SK-N-SH treated with all-trans-retinoic acid at 6 μM for 48 hours (cell line): ENCODE results near the gene RAD51B.

Experiments used
- ATAC-seq: fragments of 200-7000 bp; cut with Tn5 transposase; 3 replicates; pipeline ENCODE4 v1.9.1; 2020; ENCODE audit warnings: mild to moderate bottlenecking, moderate library complexity
- CSDC2 ChIP-seq: fragments of 250-450 bp; sonication (Bioruptor Pico); IDR thresholded peaks from 2 replicates; pipeline ENCODE4 v1.5.0; 2020; ENCODE audit warnings: mild to moderate bottlenecking, moderate library complexity
- ESRRG ChIP-seq: fragments of 250-450 bp; sonication (Bioruptor Pico); IDR thresholded peaks from 2 replicates; pipeline ENCODE4 v1.6.1; 2021; ENCODE audit warnings: mild to moderate bottlenecking
- GLIS3 ChIP-seq: fragments of 250-450 bp; sonication (Bioruptor Pico); IDR thresholded peaks from 2 replicates; pipeline ENCODE4 v1.5.0; 2020; ENCODE audit warnings: mild to moderate bottlenecking, moderate library complexity
- ISL1 ChIP-seq: fragments of 250-450 bp; sonication (Bioruptor Pico); IDR thresholded peaks from 2 replicates; pipeline ENCODE4 v2.1.2; 2022; ENCODE audit warnings: mild to moderate bottlenecking, moderate library complexity
- OSR1 ChIP-seq: fragments of 250-450 bp; sonication (Bioruptor Pico); IDR thresholded peaks from 2 replicates; pipeline ENCODE4 v1.8.0; 2022; ENCODE audit warnings: moderate library complexity, mild to moderate bottlenecking, inconsistent platforms
- PPARA ChIP-seq: fragments of 250-450 bp; sonication (Bioruptor Pico); IDR thresholded peaks from 2 replicates; pipeline ENCODE4 v1.5.0; 2020; ENCODE audit warnings: mild to moderate bottlenecking, borderline replicate concordance
- RARB ChIP-seq: fragments of 250-450 bp; sonication (Bioruptor Pico); IDR thresholded peaks from 2 replicates; pipeline ENCODE4 v1.8.0; 2021; ENCODE audit warnings: mild to moderate bottlenecking, moderate library complexity
- SNAI2 ChIP-seq: fragments of 250-450 bp; sonication (Bioruptor Pico); IDR thresholded peaks from 2 replicates; pipeline ENCODE4 v1.5.0; 2020; ENCODE audit warnings: mild to moderate bottlenecking, moderate library complexity
- TCF4 ChIP-seq: fragments of 250-450 bp; sonication (Bioruptor Pico); IDR thresholded peaks from 2 replicates; pipeline ENCODE4 v1.8.0; 2021; ENCODE audit warnings: mild to moderate bottlenecking, moderate library complexity, borderline replicate concordance
- TOX ChIP-seq: fragments of 250-450 bp; sonication (Bioruptor Pico); IDR thresholded peaks from 2 replicates; pipeline ENCODE4 v1.8.0; 2021; ENCODE audit warnings: mild to moderate bottlenecking, moderate library complexity, borderline replicate concordance
- ZC3H10 ChIP-seq: fragments of 250-450 bp; sonication (Bioruptor Pico); IDR thresholded peaks from 2 replicates; pipeline ENCODE4 v1.5.1; 2021; ENCODE audit warnings: mild to moderate bottlenecking, moderate library complexity
- ZFP3 ChIP-seq: fragments of 250-450 bp; sonication (Bioruptor Pico); IDR thresholded peaks from 2 replicates; pipeline ENCODE4 v1.5.0; 2020; ENCODE audit warnings: mild to moderate bottlenecking, moderate library complexity
- ZFP30 ChIP-seq: fragments of 450-650 bp; formaldehyde crosslinking; IDR thresholded peaks from 2 replicates; pipeline ENCODE4 v1.5.0; 2022; ENCODE audit warnings: mild to moderate bottlenecking, moderate library complexity
- ZNF565 ChIP-seq: fragments of 450-650 bp; formaldehyde crosslinking; conservative IDR thresholded peaks from 2 replicates; pipeline ENCODE4 v1.5.0; 2020; ENCODE audit warnings: low read depth, mild to moderate bottlenecking, moderate library complexity
- ZNF70 ChIP-seq: fragments of 450-650 bp; formaldehyde crosslinking; IDR thresholded peaks from 2 replicates; pipeline ENCODE4 v1.5.0; 2020; ENCODE audit warnings: mild to moderate bottlenecking, moderate library complexity
- ZNF8 ChIP-seq: fragments of 450-650 bp; formaldehyde crosslinking; IDR thresholded peaks from 2 replicates; pipeline ENCODE4 v1.5.0; 2020; ENCODE audit warnings: mild to moderate bottlenecking, moderate library complexity
- TF ChIP-seq, protein P1 (sequence below): fragments of 250-450 bp; sonication (Bioruptor Pico); IDR thresholded peaks from 2 replicates; pipeline ENCODE4 v1.5.0; 2020; ENCODE audit warnings: mild to moderate bottlenecking, moderate library complexity
- TF ChIP-seq, protein P2 (sequence below): fragments of 250-450 bp; sonication (Bioruptor Pico); IDR thresholded peaks from 2 replicates; pipeline ENCODE4 v1.5.1; 2021; ENCODE audit warnings: mild to moderate bottlenecking, moderate library complexity
- TF ChIP-seq, protein P3 (sequence below): fragments of 250-450 bp; sonication (Bioruptor Pico); IDR thresholded peaks from 2 replicates; pipeline ENCODE4 v1.8.0; 2021; ENCODE audit warnings: low read depth, mild to moderate bottlenecking, moderate library complexity, borderline replicate concordance
- TF ChIP-seq, protein P4 (sequence below): fragments of 250-450 bp; sonication (Bioruptor Pico); IDR thresholded peaks from 2 replicates; pipeline ENCODE4 v1.5.1; 2020; ENCODE audit warnings: low read depth, mild to moderate bottlenecking, moderate library complexity

Gene RAD51B

DNA sequence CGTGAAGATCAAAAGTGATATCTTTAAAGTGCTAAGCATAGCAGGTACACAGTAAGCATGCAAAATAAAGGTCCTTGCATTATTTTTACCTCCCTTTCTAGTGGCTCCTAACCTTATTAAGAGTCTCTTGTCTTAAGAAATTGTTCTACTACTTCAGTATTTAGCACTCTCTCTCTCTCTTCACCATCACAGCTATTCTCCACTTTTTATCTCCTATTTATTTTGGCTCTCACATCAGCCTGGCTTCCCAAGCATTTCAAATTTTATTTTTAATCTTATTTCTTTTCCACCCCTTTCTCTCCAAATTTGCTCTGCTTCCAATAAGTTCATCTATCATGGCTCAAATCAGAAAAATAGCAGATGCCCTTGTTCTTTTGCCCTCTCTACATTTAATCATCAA lies 212.6 kb downstream of the RAD51B start:
- ATAC-seq = no peak
- no peak for TF ChIP-seq ZNF565
- no peak for TF ChIP-seq TOX (CRISPR knock-in tag)
- TF ChIP-seq, protein P1, sequence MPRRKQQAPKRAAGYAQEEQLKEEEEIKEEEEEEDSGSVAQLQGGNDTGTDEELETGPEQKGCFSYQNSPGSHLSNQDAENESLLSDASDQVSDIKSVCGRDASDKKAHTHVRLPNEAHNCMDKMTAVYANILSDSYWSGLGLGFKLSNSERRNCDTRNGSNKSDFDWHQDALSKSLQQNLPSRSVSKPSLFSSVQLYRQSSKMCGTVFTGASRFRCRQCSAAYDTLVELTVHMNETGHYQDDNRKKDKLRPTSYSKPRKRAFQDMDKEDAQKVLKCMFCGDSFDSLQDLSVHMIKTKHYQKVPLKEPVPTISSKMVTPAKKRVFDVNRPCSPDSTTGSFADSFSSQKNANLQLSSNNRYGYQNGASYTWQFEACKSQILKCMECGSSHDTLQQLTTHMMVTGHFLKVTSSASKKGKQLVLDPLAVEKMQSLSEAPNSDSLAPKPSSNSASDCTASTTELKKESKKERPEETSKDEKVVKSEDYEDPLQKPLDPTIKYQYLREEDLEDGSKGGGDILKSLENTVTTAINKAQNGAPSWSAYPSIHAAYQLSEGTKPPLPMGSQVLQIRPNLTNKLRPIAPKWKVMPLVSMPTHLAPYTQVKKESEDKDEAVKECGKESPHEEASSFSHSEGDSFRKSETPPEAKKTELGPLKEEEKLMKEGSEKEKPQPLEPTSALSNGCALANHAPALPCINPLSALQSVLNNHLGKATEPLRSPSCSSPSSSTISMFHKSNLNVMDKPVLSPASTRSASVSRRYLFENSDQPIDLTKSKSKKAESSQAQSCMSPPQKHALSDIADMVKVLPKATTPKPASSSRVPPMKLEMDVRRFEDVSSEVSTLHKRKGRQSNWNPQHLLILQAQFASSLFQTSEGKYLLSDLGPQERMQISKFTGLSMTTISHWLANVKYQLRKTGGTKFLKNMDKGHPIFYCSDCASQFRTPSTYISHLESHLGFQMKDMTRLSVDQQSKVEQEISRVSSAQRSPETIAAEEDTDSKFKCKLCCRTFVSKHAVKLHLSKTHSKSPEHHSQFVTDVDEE = no peak
- TF ChIP-seq RARB (CRISPR knock-in tag) = no peak
- TF ChIP-seq PPARA (CRISPR knock-in tag) = no peak
- no peak for TF ChIP-seq ESRRG (CRISPR knock-in tag)
- TF ChIP-seq ZFP30 = no peak
- no peak for TF ChIP-seq SNAI2 (CRISPR knock-in tag)
- TF ChIP-seq ZNF8 (CRISPR knock-in tag) = no peak
- TF ChIP-seq ZFP3 (CRISPR knock-in tag) = no peak
- TF ChIP-seq TCF4 (CRISPR knock-in tag) = no peak
- no peak for TF ChIP-seq GLIS3
- TF ChIP-seq CSDC2 = no peak
- TF ChIP-seq ZNF70 = no peak
- TF ChIP-seq, protein P2, sequence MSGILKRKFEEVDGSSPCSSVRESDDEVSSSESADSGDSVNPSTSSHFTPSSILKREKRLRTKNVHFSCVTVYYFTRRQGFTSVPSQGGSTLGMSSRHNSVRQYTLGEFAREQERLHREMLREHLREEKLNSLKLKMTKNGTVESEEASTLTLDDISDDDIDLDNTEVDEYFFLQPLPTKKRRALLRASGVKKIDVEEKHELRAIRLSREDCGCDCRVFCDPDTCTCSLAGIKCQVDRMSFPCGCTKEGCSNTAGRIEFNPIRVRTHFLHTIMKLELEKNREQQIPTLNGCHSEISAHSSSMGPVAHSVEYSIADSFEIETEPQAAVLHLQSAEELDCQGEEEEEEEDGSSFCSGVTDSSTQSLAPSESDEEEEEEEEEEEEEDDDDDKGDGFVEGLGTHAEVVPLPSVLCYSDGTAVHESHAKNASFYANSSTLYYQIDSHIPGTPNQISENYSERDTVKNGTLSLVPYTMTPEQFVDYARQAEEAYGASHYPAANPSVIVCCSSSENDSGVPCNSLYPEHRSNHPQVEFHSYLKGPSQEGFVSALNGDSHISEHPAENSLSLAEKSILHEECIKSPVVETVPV (CRISPR knock-in tag) = no peak
- TF ChIP-seq OSR1 = no peak
- no peak for TF ChIP-seq ISL1 (CRISPR knock-in tag)

DNA sequence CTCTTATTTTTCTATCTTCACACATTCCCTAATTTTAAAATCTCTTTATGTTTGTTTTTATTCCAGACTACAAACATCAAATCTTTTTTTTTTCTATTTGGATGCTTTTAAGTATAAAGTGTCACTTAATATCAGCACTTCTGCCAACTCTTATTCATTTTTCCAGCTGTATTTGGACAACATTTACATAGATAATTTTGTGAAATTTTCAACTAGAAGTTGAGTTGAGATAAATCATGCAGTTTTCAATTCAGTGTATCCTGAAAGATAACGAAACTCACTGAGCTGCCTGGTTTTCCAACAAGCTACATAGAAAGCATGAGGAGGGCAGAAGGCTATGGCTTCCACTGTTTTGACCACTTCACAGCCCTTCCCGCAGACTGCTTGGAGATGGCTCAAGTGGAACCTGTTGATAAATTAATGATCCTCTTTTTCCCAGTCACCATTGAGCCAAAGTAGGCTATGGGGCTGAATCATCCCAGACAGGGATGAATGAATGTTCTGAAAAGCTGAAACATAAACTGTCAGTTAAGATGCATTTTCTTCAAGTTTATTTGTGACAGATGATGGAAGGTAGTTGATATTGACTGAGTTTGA lies 213.9 kb downstream of the RAD51B start:
- no peak for ATAC-seq
- TF ChIP-seq GLIS3 (no peak), ESRRG (CRISPR knock-in tag) (no peak), ZC3H10 (no peak), OSR1 (no peak), TOX (CRISPR knock-in tag) (no peak), CSDC2 (no peak), ISL1 (CRISPR knock-in tag) (no peak), ZFP3 (CRISPR knock-in tag) (no peak), TCF4 (CRISPR knock-in tag) (no peak), SNAI2 (CRISPR knock-in tag) (no peak), RARB (CRISPR knock-in tag) (no peak), ZNF565 (no peak)
- TF ChIP-seq, protein P3, sequence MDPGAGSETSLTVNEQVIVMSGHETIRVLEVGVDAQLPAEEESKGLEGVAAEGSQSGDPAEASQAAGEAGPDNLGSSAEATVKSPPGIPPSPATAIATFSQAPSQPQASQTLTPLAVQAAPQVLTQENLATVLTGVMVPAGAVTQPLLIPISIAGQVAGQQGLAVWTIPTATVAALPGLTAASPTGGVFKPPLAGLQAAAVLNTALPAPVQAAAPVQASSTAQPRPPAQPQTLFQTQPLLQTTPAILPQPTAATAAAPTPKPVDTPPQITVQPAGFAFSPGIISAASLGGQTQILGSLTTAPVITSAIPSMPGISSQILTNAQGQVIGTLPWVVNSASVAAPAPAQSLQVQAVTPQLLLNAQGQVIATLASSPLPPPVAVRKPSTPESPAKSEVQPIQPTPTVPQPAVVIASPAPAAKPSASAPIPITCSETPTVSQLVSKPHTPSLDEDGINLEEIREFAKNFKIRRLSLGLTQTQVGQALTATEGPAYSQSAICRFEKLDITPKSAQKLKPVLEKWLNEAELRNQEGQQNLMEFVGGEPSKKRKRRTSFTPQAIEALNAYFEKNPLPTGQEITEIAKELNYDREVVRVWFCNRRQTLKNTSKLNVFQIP (CRISPR knock-in tag) = no peak
- TF ChIP-seq, protein P1 = no peak
- TF ChIP-seq, protein P2 (CRISPR knock-in tag) = no peak
- TF ChIP-seq, protein P4, sequence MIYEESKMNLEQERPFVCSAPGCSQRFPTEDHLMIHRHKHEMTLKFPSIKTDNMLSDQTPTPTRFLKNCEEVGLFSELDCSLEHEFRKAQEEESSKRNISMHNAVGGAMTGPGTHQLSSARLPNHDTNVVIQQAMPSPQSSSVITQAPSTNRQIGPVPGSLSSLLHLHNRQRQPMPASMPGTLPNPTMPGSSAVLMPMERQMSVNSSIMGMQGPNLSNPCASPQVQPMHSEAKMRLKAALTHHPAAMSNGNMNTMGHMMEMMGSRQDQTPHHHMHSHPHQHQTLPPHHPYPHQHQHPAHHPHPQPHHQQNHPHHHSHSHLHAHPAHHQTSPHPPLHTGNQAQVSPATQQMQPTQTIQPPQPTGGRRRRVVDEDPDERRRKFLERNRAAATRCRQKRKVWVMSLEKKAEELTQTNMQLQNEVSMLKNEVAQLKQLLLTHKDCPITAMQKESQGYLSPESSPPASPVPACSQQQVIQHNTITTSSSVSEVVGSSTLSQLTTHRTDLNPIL = no peak
